Sigmoid colon (tissue), 4 donors: ENCODE data around the gene PHLDB1.

Experiments used
- CTCF ChIP-seq, 4 experiments: fragments of 450-650 bp in 3 of 4; fragments of 200-600 bp in 1 of 4; IDR thresholded peaks; one replicate each; pipeline ENCODE4 v1.5.1; 2016 to 2019; ENCODE audit warnings: antibody characterized with exemption in 4 of 4, mild to moderate bottlenecking in 3 of 4, moderate library complexity in 2 of 4
- EP300 ChIP-seq, 4 donors: sonication (generic); formaldehyde crosslinking; IDR thresholded peaks; one replicate each; pipeline ENCODE4 v1.6.1; 2017; ENCODE audit warnings: antibody characterized with exemption in 4 of 4
- POLR2A ChIP-seq, 2 donors: fragments of 450-650 bp; IDR thresholded peaks; one replicate each; pipeline ENCODE4 v1.6.1; 2016; ENCODE audit warnings: antibody characterized with exemption in 2 of 2, mild to moderate bottlenecking in 2 of 2, moderate library complexity in 2 of 2
- POLR2AphosphoS5 ChIP-seq, 4 donors: sonication (generic); formaldehyde crosslinking; IDR thresholded peaks; one replicate each; pipeline ENCODE4 v1.6.1; 2017; ENCODE audit warnings: antibody characterized with exemption in 4 of 4

GRCh38 chr11:118651820-118652219 lies 44.4 kb downstream of the PHLDB1 start:
- no peak for TF ChIP-seq POLR2A (IDR thresholded peaks at IDR 0.05)
- no peak for TF ChIP-seq CTCF (IDR thresholded peaks at IDR 0.05)
- TF ChIP-seq POLR2AphosphoS5 (IDR thresholded peaks at IDR 0.05) = no peak
- no peak for TF ChIP-seq EP300 (IDR thresholded peaks at IDR 0.05)
